ENCODE measurements around the gene WWC2.

The WWC2 gene

DNA sequence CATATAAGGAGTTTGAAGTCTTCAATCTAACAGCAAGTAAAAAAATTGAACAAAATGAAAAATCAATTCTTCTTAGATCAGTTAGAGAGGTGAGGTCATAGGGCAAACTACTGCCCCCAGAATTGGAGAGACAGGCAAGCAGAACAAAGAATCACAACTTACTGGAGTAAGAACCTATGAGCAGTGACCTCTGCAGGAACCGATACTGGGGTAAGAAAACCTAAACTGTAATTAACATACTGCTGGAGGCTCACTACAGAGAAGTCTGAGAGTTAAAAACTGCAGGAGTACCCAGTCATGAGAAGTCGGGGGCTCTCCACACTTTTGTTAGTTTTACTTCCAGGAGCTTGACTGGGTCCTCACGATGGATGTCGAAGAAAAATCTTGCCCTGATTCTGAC, 205.0 kb downstream of the WWC2 start:
- no peaks in the 10 kb centered on the region for H3K27me3 ChIP-seq (ENCODE audit: control insufficient read depth in 1 of 2, insufficient read depth in 2 of 2, low read length in 2 of 2)
- no peak overlapping the region for H3K4me3 ChIP-seq (ENCODE audit: low read depth in 1 of 2, low read length in 2 of 2)
- H3K9me3 ChIP-seq (ENCODE audit: control insufficient read depth in 1 of 2, low read length in 2 of 2), result no peaks in the 10 kb centered on the region
- no peaks in the 10 kb centered on the region for H3K4me1 ChIP-seq (ENCODE audit: control insufficient read depth in 1 of 2, insufficient read depth in 2 of 2, low read length in 2 of 2)
- no peak overlapping the region for H3K27ac ChIP-seq (ENCODE audit: low read depth, low read length)
- H3K9ac ChIP-seq (ENCODE audit: low read depth in 1 of 2, low read length in 2 of 2), result no peak overlapping the region
- no peaks in the 10 kb centered on the region for H3K36me3 ChIP-seq (ENCODE audit: control insufficient read depth in 1 of 2, insufficient read depth in 2 of 2, low read length in 2 of 2)

DNA sequence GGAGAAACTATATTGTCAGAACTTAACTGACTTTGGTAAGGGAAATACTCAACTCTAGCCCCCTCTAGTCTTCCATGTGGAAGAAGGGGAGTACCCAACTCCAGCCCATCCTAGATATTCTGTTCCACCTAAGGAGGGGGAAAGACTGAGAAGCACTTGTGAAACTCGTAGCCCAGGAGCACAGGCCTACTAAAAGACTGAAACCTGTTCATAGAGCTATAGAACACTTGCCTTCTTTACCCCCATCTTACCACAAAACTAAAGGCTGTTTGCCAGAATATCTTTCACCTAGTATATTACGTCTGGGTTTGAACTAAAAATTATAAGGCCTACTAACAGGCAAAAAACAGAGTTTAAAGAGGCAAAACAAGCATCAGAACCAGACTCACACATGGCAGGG, 205.5 kb downstream of the WWC2 start:
- H3K9me3 ChIP-seq (ENCODE audit: control insufficient read depth in 1 of 2, low read length in 2 of 2), result no peaks in the 10 kb centered on the region
- H3K27me3 ChIP-seq (ENCODE audit: control insufficient read depth in 1 of 2, insufficient read depth in 2 of 2, low read length in 2 of 2), result no peaks in the 10 kb centered on the region
- H3K36me3 ChIP-seq (ENCODE audit: control insufficient read depth in 1 of 2, insufficient read depth in 2 of 2, low read length in 2 of 2), result no peaks in the 10 kb centered on the region
- H3K27ac ChIP-seq (ENCODE audit: low read depth, low read length), result no peak overlapping the region
- no peaks in the 10 kb centered on the region for H3K4me1 ChIP-seq (ENCODE audit: control insufficient read depth in 1 of 2, insufficient read depth in 2 of 2, low read length in 2 of 2)
- no peak overlapping the region for H3K4me3 ChIP-seq (ENCODE audit: low read depth in 1 of 2, low read length in 2 of 2)
- no peak overlapping the region for H3K9ac ChIP-seq (ENCODE audit: low read depth in 1 of 2, low read length in 2 of 2)

DNA sequence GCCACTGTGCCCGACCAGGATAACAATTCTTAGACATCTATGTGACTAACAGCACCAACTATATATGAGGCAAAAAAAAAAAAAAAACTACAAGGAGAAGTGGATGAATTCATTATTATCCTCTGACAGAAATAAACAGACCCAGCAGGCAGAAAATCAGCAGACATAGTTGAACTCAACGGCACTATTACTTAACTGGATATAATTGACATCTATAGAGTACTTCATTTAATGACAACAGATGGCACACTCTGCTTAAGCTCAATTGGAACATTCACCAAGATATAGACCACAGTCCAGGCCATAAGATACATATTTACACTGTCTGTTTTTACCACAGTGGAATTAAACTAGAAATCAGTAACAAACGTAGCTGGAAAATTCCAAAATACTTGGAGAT, 207.8 kb downstream of the WWC2 start:
- Histone ChIP-seq H3K4me3 (ENCODE audit: low read depth in 1 of 2, low read length in 2 of 2) (no peak overlapping the region), H3K27ac (ENCODE audit: low read depth, low read length) (no peak overlapping the region), H3K36me3 (ENCODE audit: control insufficient read depth in 1 of 2, insufficient read depth in 2 of 2, low read length in 2 of 2) (no peaks in the 10 kb centered on the region), H3K4me1 (ENCODE audit: control insufficient read depth in 1 of 2, insufficient read depth in 2 of 2, low read length in 2 of 2) (no peaks in the 10 kb centered on the region), H3K9me3 (ENCODE audit: control insufficient read depth in 1 of 2, low read length in 2 of 2) (no peaks in the 10 kb centered on the region), H3K9ac (ENCODE audit: low read depth in 1 of 2, low read length in 2 of 2) (no peak overlapping the region), H3K27me3 (ENCODE audit: control insufficient read depth in 1 of 2, insufficient read depth in 2 of 2, low read length in 2 of 2) (no peaks in the 10 kb centered on the region)

DNA sequence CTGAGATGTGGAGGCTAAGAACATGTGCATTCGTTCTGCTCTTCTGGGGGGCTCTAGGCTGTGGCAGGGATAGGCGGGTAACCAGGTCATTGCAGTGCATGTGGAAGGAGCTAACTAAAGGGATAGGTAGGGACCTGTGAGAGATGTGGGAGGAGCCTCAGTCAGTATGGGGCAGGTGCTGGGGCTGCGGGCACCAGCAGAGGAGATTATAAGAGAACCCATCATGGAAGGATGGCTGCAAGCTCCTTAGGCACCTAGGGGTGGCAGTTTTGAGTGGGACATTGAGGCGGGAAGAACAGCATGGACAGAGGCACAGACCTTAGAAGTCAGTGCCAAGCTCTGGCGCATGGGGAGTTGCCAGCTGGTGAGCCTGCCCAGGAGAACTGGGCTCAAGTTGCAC, 213.8 kb downstream of the WWC2 start:
- no peak overlapping the region for H3K4me3 ChIP-seq (ENCODE audit: low read depth in 1 of 2, low read length in 2 of 2)
- H3K36me3 ChIP-seq (ENCODE audit: control insufficient read depth in 1 of 2, insufficient read depth in 2 of 2, low read length in 2 of 2), result no peaks in the 10 kb centered on the region
- H3K27ac ChIP-seq (ENCODE audit: low read depth, low read length), result no peak overlapping the region
- no peaks in the 10 kb centered on the region for H3K4me1 ChIP-seq (ENCODE audit: control insufficient read depth in 1 of 2, insufficient read depth in 2 of 2, low read length in 2 of 2)
- H3K9me3 ChIP-seq (ENCODE audit: control insufficient read depth in 1 of 2, low read length in 2 of 2), result no peaks in the 10 kb centered on the region
- H3K27me3 ChIP-seq (ENCODE audit: control insufficient read depth in 1 of 2, insufficient read depth in 2 of 2, low read length in 2 of 2), result no peaks in the 10 kb centered on the region
- H3K9ac ChIP-seq (ENCODE audit: low read depth in 1 of 2, low read length in 2 of 2), result no peak overlapping the region

DNA sequence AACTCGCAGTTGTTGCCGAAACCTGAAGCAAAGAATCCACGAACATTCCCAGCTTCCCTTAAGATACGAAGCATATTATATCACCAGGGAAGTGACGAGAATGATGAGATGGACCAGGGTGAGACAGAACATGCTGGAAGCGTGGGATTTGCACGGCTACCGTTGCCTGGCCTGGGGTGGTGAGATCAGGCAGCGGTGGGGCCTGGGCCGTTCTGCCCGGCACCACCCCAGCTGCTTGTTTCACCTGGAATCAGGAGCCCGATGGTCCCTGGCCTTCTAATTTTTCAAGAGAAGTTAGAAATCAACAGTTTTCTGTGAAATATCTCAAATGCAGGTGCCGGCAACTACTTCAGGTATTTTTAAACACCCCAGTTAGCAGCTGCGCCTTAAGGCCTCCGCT, 215.3 kb downstream of the WWC2 start:
- H3K9ac ChIP-seq (ENCODE audit: low read depth in 1 of 2, low read length in 2 of 2), result no peak overlapping the region
- H3K36me3 ChIP-seq (ENCODE audit: control insufficient read depth in 1 of 2, insufficient read depth in 2 of 2, low read length in 2 of 2), result no peaks in the 10 kb centered on the region
- no peaks in the 10 kb centered on the region for H3K9me3 ChIP-seq (ENCODE audit: control insufficient read depth in 1 of 2, low read length in 2 of 2)
- H3K27me3 ChIP-seq (ENCODE audit: control insufficient read depth in 1 of 2, insufficient read depth in 2 of 2, low read length in 2 of 2), result no peaks in the 10 kb centered on the region
- no peaks in the 10 kb centered on the region for H3K4me1 ChIP-seq (ENCODE audit: control insufficient read depth in 1 of 2, insufficient read depth in 2 of 2, low read length in 2 of 2)
- no peak overlapping the region for H3K4me3 ChIP-seq (ENCODE audit: low read depth in 1 of 2, low read length in 2 of 2)
- H3K27ac ChIP-seq (ENCODE audit: low read depth, low read length), result no peak overlapping the region

DNA sequence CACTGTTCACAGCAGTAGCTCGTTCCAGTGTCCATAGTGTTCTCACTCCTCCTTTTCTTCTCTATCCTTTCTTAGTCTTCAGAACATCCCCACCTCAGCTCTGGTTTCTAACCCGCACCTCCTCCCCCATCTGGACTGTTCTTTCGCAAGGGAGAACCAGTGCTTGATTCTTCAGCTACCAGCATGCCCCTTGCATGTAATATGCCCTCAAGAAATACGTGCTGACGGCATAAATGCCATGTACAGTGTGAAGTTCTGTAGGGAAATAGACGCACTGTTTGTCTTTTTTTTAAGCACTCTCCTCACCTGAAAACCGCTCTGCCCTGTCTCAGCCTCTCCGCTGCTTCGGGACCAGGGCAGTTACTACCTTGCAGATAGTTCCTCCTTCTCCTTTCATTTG, 215.7 kb downstream of the WWC2 start:
- Histone ChIP-seq H3K27ac (ENCODE audit: low read depth, low read length) (no peak overlapping the region), H3K9ac (ENCODE audit: low read depth in 1 of 2, low read length in 2 of 2) (no peak overlapping the region), H3K36me3 (ENCODE audit: control insufficient read depth in 1 of 2, insufficient read depth in 2 of 2, low read length in 2 of 2) (no peaks in the 10 kb centered on the region), H3K9me3 (ENCODE audit: control insufficient read depth in 1 of 2, low read length in 2 of 2) (no peaks in the 10 kb centered on the region), H3K4me3 (ENCODE audit: low read depth in 1 of 2, low read length in 2 of 2) (no peak overlapping the region), H3K4me1 (ENCODE audit: control insufficient read depth in 1 of 2, insufficient read depth in 2 of 2, low read length in 2 of 2) (no peaks in the 10 kb centered on the region), H3K27me3 (ENCODE audit: control insufficient read depth in 1 of 2, insufficient read depth in 2 of 2, low read length in 2 of 2) (no peaks in the 10 kb centered on the region)

DNA sequence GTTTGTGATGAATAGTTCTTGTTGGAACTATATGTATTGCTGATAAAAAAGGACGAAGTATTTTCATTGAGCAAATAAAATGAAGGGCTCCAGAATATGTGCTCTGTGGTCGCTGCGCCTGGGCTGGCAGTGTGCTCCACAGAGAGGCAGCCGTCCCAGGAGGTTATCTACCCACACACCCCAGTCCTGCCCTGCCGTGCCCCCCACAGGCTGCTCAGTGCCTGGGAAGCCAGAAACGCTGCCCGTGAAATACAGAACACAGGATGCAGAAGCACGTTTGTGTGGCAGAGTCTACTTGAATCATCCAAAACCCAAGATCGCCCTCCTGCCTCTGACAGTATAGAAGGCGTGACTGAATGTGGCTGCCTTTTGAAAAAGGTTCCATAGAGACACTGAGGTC, 219.6 kb downstream of the WWC2 start:
- Histone ChIP-seq H3K9me3 (ENCODE audit: control insufficient read depth in 1 of 2, low read length in 2 of 2) (no peaks in the 10 kb centered on the region), H3K36me3 (ENCODE audit: control insufficient read depth in 1 of 2, insufficient read depth in 2 of 2, low read length in 2 of 2) (no peaks in the 10 kb centered on the region), H3K4me1 (ENCODE audit: control insufficient read depth in 1 of 2, insufficient read depth in 2 of 2, low read length in 2 of 2) (no peaks in the 10 kb centered on the region), H3K4me3 (ENCODE audit: low read depth in 1 of 2, low read length in 2 of 2) (no peak overlapping the region), H3K27me3 (ENCODE audit: control insufficient read depth in 1 of 2, insufficient read depth in 2 of 2, low read length in 2 of 2) (no peaks in the 10 kb centered on the region), H3K9ac (ENCODE audit: low read depth in 1 of 2, low read length in 2 of 2) (no peak overlapping the region), H3K27ac (ENCODE audit: low read depth, low read length) (no peak overlapping the region)

DNA sequence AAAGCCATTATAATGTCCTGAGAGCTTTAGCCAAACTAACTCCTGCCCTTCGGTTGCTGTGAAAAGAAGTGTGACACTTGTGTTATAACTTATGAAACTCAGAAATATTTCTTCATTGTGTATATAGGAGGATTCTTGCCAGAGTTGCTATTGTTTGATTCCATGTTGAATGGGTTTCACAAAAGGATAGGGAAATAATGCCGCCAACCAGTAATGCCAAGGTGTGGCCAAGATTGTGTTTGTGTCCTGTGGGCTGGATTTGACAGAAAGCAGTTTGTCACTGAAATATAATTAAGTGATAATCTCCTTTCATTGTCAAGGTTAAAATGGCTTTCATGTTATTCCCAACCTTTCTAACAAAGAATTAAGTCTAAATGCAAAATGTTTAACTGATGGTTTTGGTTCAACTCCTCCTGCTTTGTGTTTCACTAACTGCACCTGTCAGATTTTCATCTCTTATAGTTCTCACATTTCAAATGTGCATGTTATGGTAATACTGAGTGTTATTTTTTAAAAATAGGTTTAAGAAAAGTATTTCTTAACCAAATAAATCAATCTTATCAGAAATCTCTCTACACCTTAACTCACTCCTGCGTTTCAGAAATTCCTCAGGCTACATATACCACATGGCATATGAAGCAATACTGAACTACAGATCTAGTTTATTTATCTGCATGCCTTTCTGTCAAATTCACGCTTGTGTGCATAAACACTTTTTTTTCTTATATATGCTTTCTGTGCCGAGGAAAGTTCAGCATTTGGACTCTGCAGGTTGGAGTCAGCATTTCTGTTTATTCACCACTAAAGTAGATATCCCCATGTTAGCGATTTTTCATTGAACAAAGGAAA, 221.4 kb downstream of the WWC2 start, which contains the start of gene CLDN22:
CLDN22 (minus strand) TSS at position 66 of the 849 bp plus-strand sequence; CDS start at position 8, 58 bp downstream.
- H3K36me3 ChIP-seq (ENCODE audit: control insufficient read depth in 1 of 2, insufficient read depth in 2 of 2, low read length in 2 of 2), result no peaks in the 10 kb centered on the region
- no peak within 1 kb of the TSS for H3K4me3 ChIP-seq (ENCODE audit: low read depth in 1 of 2, low read length in 2 of 2)
- H3K9me3 ChIP-seq (ENCODE audit: control insufficient read depth in 1 of 2, low read length in 2 of 2), result no peaks in the 10 kb centered on the region
- H3K27ac ChIP-seq (ENCODE audit: low read depth, low read length), result no peak within 1 kb of the TSS
- no peaks in the 10 kb centered on the region for H3K4me1 ChIP-seq (ENCODE audit: control insufficient read depth in 1 of 2, insufficient read depth in 2 of 2, low read length in 2 of 2)
- H3K9ac ChIP-seq (ENCODE audit: low read depth in 1 of 2, low read length in 2 of 2), result no peak within 1 kb of the TSS
- no peaks in the 10 kb centered on the region for H3K27me3 ChIP-seq (ENCODE audit: control insufficient read depth in 1 of 2, insufficient read depth in 2 of 2, low read length in 2 of 2)

DNA sequence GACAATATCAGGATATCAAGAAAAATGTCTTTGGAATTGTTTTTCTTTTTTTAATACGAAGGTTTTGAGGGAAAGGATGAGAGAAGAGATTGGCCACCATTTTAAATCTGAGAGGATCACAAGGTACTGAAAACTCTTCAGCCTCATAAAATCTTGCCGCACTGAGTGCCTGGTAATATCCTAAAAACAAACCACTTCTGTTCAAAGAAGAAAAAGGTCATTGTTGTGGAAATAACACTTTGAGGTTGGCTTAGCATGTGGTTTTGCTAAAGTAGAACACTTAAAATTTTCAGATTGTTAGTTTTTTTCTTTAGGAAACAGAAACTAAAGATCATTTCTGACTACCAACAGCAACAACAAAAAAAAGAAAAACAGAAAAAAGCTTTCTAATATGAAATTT, 222.0 kb downstream of the WWC2 start:
- Histone ChIP-seq H3K36me3 (ENCODE audit: control insufficient read depth in 1 of 2, insufficient read depth in 2 of 2, low read length in 2 of 2) (no peaks in the 10 kb centered on the region), H3K9ac (ENCODE audit: low read depth in 1 of 2, low read length in 2 of 2) (no peak overlapping the region), H3K27ac (ENCODE audit: low read depth, low read length) (no peak overlapping the region), H3K9me3 (ENCODE audit: control insufficient read depth in 1 of 2, low read length in 2 of 2) (no peaks in the 10 kb centered on the region), H3K4me1 (ENCODE audit: control insufficient read depth in 1 of 2, insufficient read depth in 2 of 2, low read length in 2 of 2) (no peaks in the 10 kb centered on the region), H3K27me3 (ENCODE audit: control insufficient read depth in 1 of 2, insufficient read depth in 2 of 2, low read length in 2 of 2) (no peaks in the 10 kb centered on the region), H3K4me3 (ENCODE audit: low read depth in 1 of 2, low read length in 2 of 2) (no peak overlapping the region)

DNA sequence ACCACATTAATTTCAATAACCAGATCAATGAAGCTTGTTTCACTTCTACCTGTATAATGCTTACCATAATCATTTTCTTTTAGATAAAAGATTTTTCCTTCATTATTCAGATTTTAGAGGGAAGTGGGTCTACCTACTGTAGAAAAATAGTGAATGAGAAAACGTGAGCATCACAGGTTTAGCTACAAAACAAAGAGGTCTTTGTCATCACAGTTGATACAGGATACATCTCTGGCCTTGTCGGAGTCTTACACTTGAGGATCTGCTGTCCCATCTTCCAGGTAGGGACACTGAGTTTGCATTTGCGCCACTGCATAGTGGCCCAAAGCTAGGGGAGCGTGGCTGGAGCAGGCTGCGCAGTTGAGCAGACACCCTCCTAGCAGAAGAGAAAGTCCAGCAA, 222.5 kb downstream of the WWC2 start:
- H3K4me1 ChIP-seq (ENCODE audit: control insufficient read depth in 1 of 2, insufficient read depth in 2 of 2, low read length in 2 of 2), result no peaks in the 10 kb centered on the region

More for the DNA sequence above, 222.5 kb downstream of the WWC2 start:
- Histone ChIP-seq H3K27me3 (ENCODE audit: control insufficient read depth in 1 of 2, insufficient read depth in 2 of 2, low read length in 2 of 2) (no peaks in the 10 kb centered on the region), H3K36me3 (ENCODE audit: control insufficient read depth in 1 of 2, insufficient read depth in 2 of 2, low read length in 2 of 2) (no peaks in the 10 kb centered on the region), H3K27ac (ENCODE audit: low read depth, low read length) (no peak overlapping the region), H3K9me3 (ENCODE audit: control insufficient read depth in 1 of 2, low read length in 2 of 2) (no peaks in the 10 kb centered on the region), H3K4me3 (ENCODE audit: low read depth in 1 of 2, low read length in 2 of 2) (no peak overlapping the region), H3K9ac (ENCODE audit: low read depth in 1 of 2, low read length in 2 of 2) (no peak overlapping the region)

Measured in duodenal mucosa (tissue), 2 donors.